Tibial artery (tissue), 4 donors: Measurements from ENCODE around the gene PER3.

ENCODE experiments used
- DNase-seq, 2 donors: peaks; one replicate each; pipeline ENCODE4 v3.0.0-alpha.2; 2019
- H3K27ac ChIP-seq, 2 donors: fragments of 200-600 bp; sonication (generic) in 1 of 2; 1 replicate in 1 of 2; 2 replicates in 1 of 2; pipeline ENCODE4 v1.5.1; 2018 to 2019; ENCODE audit warnings: mild to moderate bottlenecking in 1 of 2
- H3K27me3 ChIP-seq, 2 donors: fragments of 200-600 bp; sonication (generic) in 1 of 2; one replicate each; pipeline versions ENCODE4 v1.5.1 to v1.6.0; 2016 to 2019
- H3K36me3 ChIP-seq, 3 donors: fragments of 200-600 bp; sonication (generic) in 2 of 3; one replicate each; pipeline ENCODE4 v1.5.1; 2016 to 2019; ENCODE audit warnings: mild to moderate bottlenecking in 2 of 3
- H3K4me1 ChIP-seq, 4 donors: fragments of 200-600 bp; sonication (generic) in 2 of 4; 1 replicate in 3 of 4; 2 replicates in 1 of 4; pipeline ENCODE4 v1.5.1; 2016 to 2019
- H3K4me3 ChIP-seq, 2 donors: fragments of 200-600 bp; sonication (generic) in 1 of 2; 1 replicate in 1 of 2; 2 replicates in 1 of 2; pipeline ENCODE4 v1.5.1; 2018 to 2019; ENCODE audit warnings: mild to moderate bottlenecking in 2 of 2
- H3K9me3 ChIP-seq, 3 donors: fragments of 200-600 bp; sonication (generic) in 1 of 3; one replicate each; pipeline ENCODE4 v1.5.1; 2016 to 2019
- intact Hi-C: fragments of 100-400 bp; cut with DNase I; formaldehyde crosslinking; loops from one replicate; pipeline ENCODE4 v1.15.0; 2023; ENCODE audit warnings: low total_unique reads
- TF ChIP-seq, protein P1 (sequence below), 2 experiments: fragments of 200-600 bp in 1 of 2; fragments of 450-650 bp in 1 of 2; IDR thresholded peaks; one replicate each; pipeline ENCODE4 v1.5.1; 2017 to 2019; ENCODE audit warnings: antibody characterized with exemption in 2 of 2, mild to moderate bottlenecking in 1 of 2, moderate library complexity in 1 of 2

Gene PER3

DNA sequence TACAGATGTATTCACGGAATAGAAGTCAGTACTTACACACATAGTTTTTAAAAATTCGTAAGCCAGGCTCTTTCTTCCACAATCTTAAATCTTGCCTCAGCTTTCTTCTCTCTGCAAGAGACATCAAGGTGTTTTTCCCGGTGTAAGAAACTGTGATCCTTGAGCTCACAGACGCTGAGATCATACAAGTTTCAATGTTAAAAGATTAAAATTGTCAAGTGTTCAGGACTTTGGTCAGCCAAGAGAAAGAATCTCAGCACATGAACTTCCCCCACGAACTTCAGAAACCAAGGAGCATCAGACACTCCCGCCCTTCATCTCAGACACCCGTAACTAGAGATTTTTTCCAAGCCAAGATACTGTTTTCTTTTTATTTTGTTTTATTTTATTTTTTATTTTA, 62.6 kb downstream of the PER3 start:
- Histone ChIP-seq H3K27ac (no peak overlapping the region), H3K4me3 (no peak overlapping the region), H3K9me3 (no peaks in the 10 kb centered on the region), H3K4me1 (no peaks in the 10 kb centered on the region), H3K27me3 (no peaks in the 10 kb centered on the region), H3K36me3 (peaks cover 28 to 44% (median 34%) of the 10 kb centered on the region in 3 donors)
- DNase-seq = no peak
- TF ChIP-seq, protein P1, sequence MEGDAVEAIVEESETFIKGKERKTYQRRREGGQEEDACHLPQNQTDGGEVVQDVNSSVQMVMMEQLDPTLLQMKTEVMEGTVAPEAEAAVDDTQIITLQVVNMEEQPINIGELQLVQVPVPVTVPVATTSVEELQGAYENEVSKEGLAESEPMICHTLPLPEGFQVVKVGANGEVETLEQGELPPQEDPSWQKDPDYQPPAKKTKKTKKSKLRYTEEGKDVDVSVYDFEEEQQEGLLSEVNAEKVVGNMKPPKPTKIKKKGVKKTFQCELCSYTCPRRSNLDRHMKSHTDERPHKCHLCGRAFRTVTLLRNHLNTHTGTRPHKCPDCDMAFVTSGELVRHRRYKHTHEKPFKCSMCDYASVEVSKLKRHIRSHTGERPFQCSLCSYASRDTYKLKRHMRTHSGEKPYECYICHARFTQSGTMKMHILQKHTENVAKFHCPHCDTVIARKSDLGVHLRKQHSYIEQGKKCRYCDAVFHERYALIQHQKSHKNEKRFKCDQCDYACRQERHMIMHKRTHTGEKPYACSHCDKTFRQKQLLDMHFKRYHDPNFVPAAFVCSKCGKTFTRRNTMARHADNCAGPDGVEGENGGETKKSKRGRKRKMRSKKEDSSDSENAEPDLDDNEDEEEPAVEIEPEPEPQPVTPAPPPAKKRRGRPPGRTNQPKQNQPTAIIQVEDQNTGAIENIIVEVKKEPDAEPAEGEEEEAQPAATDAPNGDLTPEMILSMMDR (IDR thresholded peaks at IDR 0.05) = no peak
- intact Hi-C loops = no loop called here

DNA sequence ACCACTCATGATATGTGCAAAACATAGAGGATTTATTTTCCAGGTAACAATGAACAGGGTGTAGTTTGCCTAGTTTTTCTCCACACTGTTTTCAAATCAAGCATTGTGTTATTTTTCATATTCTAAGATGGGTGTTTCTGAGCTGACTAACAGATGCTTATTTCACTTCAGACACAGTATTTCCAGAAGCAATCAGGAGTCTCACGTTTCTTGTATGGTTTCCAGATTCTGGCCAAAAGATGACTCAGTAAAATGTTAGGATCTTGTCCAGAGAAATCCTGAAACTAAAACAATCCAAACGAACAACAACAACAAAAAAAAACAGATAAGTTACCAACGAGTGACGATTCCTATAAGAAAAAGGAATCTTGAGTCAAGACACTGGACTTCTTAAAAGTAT, 63.5 kb downstream of the PER3 start:
- Histone ChIP-seq H3K9me3 (no peaks in the 10 kb centered on the region), H3K36me3 (peaks cover 19 to 35% (median 25%) of the 10 kb centered on the region in 3 donors), H3K27me3 (no peaks in the 10 kb centered on the region), H3K4me1 (no peaks in the 10 kb centered on the region), H3K27ac (no peak overlapping the region), H3K4me3 (no peak overlapping the region)
- intact Hi-C loops = no loop called here
- no peak for DNase-seq
- TF ChIP-seq, protein P1 (IDR thresholded peaks at IDR 0.05) = no peak

DNA sequence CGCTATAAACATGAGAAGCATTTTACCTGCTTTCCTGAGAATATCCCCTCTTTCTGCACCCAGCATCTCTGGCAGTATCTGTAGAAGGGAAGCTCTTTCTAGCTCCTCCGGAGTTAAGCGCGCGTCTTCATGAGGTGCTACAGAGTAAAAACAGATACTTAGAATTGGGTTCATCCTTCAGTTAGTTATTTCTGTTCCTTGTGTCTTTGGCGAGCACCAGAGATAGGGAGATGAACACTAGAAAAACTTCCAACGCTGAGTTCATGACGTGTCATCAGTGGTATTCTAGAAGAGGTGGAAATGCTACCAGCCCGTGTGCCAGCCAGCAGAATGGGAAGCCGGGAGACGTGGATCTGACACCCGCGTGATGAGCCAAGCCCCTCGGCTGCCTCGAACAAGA, 66.7 kb downstream of the PER3 start:
- Histone ChIP-seq H3K9me3 (no peaks in the 10 kb centered on the region), H3K27me3 (no peaks in the 10 kb centered on the region), H3K4me3 (no peak overlapping the region), H3K27ac (no peak overlapping the region), H3K36me3 (peaks cover 0 to 6% (median 0%) of the 10 kb centered on the region in 3 donors), H3K4me1 (no peaks in the 10 kb centered on the region)
- TF ChIP-seq, protein P1 (IDR thresholded peaks at IDR 0.05) = no peak
- intact Hi-C loops = no loop called here
- DNase-seq = no peak

DNA sequence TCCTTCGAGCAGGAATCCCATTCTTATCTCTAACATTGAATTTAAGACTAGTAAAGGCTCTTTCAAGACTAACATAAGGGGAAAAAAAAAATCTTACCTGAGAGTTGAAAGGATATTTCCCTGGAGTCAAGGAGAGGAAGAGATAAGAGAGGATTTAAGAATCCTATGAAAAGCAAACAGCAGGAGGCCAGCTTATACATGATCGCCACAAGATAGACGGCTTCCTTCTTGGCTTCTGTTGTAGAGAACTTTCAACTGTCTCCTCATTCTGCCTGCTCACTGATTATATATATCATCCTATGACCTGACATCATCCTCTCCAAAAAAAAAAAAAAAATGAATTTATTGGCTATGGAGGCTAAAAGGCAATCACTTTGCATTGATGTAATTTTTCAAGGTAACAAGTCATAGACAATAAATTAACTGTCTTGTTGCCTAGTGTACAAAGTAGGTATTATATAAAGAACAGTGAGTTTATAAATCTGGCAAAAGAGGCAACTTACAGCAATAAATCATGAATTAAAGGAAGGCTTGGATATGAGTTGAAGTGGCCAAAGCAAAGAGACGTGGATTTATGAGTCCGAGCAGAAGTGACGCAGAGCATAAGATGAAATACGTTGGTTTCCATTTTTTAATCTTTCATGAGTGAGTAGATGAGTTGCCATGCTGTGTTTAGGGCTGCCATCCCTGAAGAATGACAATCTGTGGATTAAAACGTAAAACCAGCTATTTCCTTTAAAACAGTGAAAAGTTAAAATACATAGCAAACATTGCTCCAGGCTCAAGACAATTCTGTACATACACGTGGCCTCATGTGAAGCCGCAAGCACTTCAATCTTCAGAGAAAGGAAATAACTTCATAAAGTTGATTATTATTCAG, 69.0 kb downstream of the PER3 start, which contains the start of gene UTS2:
Gene UTS2 (minus strand): TSS at position 262 of the 880 bp plus-strand sequence. CDS start 62 bp downstream, at position 200.
- Histone ChIP-seq H3K27me3 (peaks cover 0 to 2% of the 10 kb centered on the region in 2 donors), H3K9me3 (no peaks in the 10 kb centered on the region), H3K4me1 (no peaks in the 10 kb centered on the region), H3K36me3 (peaks cover 0 to 6% (median 0%) of the 10 kb centered on the region in 3 donors), H3K27ac (no peak within 1 kb of the TSS), H3K4me3 (no peak within 1 kb of the TSS)
- TF ChIP-seq, protein P1 (IDR thresholded peaks at IDR 0.05) = no peak
- DNase-seq = no peak
- intact Hi-C loops = no loop called here

DNA sequence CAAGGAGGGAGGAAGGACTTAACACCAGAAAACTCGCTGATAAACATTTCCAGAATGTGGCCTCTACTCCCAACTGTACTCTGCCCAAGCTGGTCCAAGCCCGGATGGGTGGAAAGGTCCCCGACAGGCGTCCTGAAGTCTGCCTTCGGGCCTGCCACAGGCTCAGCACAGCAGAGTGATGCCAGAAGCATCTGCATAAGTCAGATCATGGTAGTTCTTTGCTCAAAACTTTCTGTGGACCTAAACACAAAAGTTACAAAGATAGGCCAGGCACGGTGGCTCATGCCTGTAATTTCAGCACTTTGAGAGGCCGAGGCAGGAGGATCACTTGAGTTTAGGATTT, 69.6 kb downstream of the PER3 start:
- Histone ChIP-seq H3K9me3 (no peaks in the 10 kb centered on the region), H3K27me3 (peaks cover 0 to 2% of the 10 kb centered on the region in 2 donors), H3K4me3 (no peak overlapping the region), H3K36me3 (peaks cover 0 to 3% (median 0%) of the 10 kb centered on the region in 3 donors), H3K27ac (no peak overlapping the region), H3K4me1 (no peaks in the 10 kb centered on the region)
- intact Hi-C loops = no loop called here
- DNase-seq = no peak
- TF ChIP-seq, protein P1 (IDR thresholded peaks at IDR 0.05) = no peak
